ENCODE data around the gene PRDM1.

Gene PRDM1

DNA sequence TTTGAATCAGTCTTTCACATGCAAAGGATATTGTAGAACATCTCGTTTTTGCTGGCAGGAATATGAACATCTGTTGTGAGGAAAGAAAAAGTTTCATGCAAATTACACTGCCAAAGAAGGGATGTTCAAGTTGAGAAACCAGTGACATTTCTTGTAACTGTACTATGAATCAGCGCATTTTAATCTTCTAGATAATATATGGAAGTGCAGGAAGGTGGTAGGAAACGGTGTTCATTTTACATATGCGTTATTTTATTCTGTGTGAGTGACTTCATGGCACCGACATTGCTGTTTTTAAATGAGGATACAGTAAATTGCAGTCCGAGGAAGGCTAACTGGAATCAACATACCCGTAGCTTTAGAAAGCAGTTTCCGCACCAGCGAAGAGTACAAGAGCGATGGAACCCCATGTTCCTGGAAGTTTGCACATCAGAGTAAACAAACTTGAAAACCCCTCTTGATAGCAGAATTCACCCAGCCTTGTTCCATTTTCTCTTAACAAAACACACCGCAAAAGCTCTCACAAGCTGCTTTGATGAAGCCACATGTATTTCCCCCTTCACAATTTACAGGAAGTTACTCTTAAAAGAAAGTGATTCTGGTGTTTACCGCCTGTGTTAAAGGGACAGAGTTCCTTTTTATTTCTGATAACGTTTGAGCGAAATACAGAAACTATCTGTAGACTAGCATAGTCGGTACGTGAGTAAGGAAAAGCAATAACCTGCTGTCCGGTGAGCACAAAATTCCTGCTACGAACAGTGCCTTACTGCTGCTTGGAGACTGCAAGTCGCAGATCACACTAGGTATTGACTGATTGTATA lies 11.5 kb downstream of the PRDM1 start:
- peak in 2 of 58 donors; percentile 16 to 27 for DNase-seq

DNA sequence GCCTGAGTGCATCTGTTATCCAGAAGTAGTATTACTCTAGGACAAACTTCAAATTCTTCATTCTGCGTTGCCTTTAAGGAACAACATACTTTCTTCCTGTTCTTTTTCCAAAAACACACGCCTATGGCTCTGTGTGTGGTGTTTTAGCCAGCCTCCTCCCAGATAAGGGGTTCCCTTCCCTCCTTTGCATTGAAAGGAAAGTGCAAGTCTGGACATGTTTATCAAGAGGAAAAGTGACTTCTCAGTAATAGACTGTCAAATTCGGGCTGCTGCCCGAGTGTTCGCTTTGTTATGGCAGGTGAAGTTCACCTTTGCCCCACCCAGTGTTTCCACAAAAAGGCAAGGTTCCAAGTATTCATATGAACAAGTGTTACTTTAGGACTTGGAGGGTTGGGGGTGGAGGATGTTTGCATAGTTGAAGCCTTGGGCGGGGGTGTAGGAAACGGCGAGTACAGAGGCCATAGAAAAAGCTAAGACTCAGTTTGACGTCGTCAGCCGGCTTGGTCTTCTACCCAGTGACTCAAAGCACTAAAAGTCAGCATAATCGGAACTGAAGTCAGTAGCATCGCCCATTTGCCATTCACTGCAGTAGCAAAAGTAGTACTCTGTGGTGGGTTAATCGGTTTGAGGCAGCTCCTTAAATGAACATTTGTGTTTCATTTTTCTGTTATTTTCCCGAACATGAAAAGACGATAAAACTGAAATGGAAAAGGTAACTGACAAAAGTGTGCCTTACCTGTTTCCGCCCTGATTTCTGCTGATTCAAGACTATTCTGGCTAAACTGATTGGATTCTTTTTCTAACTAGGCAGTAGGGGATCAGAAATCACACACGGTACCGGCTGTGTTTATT lies 12.5 kb downstream of the PRDM1 start:
- no peak for DNase-seq

DNA sequence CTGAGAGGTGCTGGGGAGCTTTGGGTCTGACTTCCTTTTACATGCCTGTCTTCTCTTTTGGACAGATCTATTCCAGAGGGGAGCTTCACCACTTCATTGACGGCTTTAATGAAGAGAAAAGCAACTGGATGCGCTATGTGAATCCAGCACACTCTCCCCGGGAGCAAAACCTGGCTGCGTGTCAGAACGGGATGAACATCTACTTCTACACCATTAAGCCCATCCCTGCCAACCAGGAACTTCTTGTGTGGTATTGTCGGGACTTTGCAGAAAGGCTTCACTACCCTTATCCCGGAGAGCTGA lies 13.1 kb downstream of the PRDM1 start:
- DNase-seq = no peak

DNA sequence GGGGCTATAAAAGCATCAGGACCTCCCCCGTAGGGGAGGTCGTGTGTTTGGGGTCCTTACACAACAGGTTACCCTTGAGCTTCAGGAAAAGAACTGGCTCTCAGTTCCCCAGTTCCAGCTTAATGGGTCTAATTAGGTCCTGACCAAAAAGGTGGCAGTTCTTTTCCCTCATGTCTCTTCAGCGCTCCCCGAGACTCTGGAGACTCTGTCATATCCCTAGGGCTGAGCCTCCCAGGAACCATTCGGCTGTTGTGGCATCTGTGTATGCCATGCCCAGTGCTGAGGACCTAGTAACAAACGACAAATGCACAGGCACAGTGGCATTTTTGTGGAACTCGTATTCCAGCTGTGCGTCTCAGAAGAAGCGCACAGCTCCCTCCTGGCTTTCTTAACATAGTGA lies 14.6 kb downstream of the PRDM1 start:
- no peak for DNase-seq

DNA sequence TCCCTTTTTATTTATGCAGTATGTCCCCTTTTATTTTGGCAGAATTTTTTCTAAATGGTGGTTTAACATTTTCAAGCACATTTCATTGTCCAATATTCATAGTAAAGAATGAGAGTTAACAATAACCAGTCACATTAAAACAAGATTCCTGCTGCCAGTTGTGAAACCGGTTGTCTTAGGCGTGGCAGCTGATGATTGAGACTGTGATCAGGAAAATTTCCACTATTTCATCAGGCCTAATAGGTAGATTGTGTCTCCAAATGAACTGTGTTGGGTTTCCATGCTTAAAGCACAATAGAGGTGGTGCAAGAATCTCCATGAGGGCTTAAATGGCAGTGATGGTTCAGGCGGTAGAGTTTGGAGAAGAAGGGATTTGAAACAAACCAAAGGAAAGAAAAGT lies 15.3 kb downstream of the PRDM1 start:
- no peak for DNase-seq

DNA sequence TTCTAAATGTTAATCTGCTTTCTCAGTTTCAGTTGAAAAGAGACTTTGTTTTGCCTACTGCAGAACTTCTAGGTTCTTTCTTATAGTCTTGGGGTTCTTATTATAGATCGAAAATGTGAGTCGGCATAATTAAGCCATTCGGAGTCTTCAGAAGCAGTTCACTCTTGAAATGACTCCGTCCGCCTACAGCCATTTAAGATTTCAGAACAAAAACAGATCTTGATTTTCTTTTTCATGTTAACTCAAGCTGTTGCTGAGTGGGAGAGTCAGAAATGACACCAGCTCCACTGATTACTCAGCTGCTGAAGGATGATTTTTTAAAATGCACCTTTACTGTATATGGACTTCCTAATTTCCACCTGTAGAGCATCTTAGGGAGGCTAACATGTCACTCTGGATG lies 15.9 kb downstream of the PRDM1 start:
- DNase-seq = peak in 1 of 58 donors; percentile 46

DNA sequence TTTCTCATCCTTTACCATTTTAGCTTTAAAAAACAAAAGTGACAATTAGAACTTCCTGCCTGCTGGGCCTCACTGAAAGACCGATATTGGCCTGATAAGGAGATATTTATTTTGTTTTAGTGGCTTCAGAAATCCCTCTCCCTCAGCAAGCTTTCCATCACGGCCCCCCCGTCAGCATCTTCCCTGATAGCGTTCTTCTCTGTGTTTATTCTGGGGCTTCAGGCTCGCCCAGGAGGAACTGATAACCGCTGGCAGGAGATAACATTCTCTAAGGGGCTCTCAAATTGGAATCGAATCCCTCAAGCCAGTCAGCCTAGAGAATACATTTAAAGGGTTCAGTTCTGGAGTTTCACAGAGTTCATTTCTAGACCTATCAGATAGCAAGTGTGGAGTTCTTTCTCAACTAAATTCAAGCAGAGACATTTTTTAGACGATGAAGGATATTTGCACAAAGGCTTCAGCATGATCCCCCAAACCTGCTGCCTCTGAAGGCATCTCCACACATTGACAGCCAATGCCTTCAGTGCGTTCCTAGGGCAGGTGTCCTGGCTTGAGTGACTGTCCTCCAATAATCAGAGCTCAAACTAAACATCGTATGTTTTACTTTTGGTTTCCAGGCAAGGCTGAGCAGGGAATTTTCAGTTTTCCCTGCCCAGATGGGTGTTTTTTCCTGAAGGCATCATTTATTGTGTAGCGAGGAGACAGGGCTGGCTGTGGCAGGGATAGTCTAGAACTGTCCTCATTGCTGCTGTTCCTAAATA lies 17.0 kb downstream of the PRDM1 start:
- no peak for DNase-seq

DNA sequence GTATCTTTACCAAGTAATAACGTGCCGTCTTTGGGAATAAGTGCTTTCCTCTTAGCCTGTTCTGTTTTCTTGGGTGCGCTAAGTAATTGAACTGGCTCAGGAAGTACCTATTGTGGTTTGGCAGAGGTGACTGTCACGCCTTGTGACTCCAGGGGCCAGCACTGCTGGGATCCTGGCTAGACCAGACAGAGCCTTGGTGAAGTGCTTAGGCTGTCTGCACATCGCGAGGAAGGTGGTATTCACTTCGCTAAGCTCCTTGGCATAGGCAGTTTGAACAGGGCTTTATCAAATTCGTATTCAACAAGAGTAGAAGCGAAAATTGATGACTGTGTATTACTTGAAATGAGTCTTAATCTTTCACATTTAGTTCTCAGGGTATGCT lies 17.6 kb downstream of the PRDM1 start:
- DNase-seq = no peak

DNA sequence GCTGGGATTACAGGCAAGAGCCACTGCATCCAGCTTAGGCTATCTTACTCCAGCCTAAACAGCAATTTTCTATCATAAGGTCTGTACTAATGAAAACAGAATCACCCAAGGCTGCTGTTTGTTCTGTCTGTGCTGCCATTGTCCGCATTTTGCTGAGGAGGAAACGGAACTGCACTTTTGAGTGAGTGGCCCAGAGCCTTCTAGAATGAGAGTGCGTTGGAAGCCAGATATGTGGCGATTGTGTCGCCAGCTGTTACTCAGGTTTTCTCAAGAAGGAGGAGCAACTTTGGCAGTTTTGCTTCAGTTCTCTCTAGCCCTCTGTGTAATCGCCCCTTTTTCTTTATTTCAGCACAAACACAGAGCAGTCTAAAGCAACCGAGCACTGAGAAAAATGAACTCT lies 18.3 kb downstream of the PRDM1 start:
- DNase-seq = no peak

DNA sequence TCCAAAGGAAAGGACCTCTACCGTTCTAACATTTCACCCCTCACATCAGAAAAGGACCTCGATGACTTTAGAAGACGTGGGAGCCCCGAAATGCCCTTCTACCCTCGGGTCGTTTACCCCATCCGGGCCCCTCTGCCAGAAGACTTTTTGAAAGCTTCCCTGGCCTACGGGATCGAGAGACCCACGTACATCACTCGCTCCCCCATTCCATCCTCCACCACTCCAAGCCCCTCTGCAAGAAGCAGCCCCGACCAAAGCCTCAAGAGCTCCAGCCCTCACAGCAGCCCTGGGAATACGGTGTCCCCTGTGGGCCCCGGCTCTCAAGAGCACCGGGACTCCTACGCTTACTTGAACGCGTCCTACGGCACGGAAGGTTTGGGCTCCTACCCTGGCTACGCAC lies 18.8 kb downstream of the PRDM1 start:
- DNase-seq = no peak

DNA sequence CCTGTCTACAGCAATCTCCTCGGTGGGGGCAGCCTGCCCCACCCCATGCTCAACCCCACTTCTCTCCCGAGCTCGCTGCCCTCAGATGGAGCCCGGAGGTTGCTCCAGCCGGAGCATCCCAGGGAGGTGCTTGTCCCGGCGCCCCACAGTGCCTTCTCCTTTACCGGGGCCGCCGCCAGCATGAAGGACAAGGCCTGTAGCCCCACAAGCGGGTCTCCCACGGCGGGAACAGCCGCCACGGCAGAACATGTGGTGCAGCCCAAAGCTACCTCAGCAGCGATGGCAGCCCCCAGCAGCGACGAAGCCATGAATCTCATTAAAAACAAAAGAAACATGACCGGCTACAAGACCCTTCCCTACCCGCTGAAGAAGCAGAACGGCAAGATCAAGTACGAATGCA lies 19.4 kb downstream of the PRDM1 start:
- no peak for DNase-seq

DNA sequence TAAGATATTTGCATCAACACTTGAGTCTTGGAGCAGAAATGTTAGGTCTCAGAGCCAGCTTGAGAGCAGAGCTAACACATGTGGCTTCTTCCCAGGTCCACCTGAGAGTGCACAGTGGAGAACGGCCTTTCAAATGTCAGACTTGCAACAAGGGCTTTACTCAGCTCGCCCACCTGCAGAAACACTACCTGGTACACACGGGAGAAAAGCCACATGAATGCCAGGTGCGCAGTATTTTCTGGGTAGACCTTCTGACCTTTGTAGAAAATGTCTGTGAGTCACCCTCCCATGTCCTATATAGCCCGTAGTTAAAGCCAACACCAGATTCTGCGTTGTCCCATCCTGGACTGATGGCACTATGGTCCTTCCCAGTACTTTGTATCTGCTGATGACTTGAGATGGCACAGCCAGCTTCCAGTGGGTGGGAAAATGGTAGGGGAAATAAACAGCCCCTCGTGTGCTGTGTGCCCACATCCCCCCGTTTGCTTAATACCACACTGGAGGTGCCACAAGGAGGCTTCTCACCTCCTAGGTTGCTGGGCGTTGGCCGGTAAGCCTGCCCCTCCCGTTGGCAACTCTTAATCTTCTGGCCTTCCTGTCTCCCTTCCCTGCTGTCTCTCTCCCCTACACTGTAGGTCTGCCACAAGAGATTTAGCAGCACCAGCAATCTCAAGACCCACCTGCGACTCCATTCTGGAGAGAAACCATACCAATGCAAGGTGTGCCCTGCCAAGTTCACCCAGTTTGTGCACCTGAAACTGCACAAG lies 20.3 kb downstream of the PRDM1 start:
- no peak for DNase-seq

DNA sequence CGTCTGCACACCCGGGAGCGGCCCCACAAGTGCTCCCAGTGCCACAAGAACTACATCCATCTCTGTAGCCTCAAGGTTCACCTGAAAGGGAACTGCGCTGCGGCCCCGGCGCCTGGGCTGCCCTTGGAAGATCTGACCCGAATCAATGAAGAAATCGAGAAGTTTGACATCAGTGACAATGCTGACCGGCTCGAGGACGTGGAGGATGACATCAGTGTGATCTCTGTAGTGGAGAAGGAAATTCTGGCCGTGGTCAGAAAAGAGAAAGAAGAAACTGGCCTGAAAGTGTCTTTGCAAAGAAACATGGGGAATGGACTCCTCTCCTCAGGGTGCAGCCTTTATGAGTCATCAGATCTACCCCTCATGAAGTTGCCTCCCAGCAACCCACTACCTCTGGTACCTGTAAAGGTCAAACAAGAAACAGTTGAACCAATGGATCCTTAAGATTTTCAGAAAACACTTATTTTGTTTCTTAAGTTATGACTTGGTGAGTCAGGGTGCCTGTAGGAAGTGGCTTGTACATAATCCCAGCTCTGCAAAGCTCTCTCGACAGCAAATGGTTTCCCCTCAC lies 21.0 kb downstream of the PRDM1 start:
- no peak for DNase-seq

DNA sequence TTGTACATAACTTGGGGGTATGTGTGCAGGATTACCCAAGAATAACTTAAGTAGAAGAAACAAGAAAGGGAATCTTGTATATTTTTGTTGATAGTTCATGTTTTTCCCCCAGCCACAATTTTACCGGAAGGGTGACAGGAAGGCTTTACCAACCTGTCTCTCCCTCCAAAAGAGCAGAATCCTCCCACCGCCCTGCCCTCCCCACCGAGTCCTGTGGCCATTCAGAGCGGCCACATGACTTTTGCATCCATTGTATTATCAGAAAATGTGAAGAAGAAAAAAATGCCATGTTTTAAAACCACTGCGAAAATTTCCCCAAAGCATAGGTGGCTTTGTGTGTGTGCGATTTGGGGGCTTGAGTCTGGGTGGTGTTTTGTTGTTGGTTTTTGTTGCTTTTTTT lies 22.0 kb downstream of the PRDM1 start:
- DNase-seq = no peak

DNA sequence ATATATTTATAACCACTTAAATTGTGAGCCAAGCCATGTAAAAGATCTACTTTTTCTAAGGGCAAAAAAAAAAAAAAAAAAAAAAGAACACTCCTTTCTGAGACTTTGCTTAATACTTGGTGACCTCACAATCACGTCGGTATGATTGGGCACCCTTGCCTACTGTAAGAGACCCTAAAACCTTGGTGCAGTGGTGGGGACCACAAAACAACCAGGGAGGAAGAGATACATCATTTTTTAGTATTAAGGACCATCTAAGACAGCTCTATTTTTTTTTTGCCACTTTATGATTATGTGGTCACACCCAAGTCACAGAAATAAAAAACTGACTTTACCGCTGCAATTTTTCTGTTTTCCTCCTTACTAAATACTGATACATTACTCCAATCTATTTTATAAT lies 22.9 kb downstream of the PRDM1 start:
- no peak for DNase-seq

DNA sequence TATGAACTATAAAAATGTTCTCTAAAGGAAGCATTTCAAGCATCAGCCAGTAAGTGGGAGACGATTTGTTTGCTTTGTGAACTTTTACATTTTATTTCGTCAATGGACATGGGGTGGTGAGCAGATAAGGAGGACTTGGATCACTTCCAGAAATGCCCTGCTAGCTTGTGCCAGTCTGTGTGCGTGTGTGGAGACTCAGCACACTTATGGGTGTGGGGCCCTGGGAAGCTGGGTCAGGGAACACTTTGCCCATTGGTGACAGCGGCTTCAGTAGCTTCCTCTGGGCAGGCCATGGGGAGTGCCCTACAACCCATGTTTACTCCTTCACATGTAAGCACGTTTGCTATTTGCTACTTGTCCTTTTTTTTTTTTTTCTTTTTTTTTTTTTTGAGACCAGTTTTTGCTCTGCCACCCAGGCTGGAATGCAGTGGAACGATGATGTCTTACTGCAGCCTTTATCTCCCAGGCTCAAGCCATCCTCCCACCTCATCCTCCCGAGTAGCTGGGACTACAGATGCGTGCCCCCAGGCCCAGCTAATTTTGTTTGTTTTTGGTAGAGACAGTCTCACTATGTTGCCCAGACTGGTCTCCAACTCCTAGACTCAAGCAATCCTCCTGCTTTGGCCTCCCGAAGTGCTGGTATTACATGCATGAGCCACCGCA lies 24.2 kb downstream of the PRDM1 start:
- no peak for DNase-seq

DNA sequence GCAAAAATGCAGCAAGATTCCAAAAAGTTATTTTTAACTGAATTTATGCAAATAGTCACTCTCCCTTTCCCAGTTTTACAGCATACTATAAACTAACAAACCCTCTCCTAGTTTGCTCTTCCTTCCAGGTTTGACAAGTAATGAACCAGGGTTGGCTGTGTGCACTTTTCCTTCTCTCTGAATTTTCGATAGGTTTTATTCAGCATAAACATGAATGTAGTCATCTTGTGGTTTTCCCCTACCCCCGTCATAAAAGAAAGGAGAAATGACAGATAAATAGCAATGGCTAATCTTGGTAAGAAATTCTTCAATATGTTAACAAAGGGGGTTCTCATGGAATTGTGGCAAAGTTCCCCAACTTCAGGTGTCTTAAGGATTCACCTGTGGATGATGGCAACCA lies 26.3 kb downstream of the PRDM1 start:
- no peak for DNase-seq

DNA sequence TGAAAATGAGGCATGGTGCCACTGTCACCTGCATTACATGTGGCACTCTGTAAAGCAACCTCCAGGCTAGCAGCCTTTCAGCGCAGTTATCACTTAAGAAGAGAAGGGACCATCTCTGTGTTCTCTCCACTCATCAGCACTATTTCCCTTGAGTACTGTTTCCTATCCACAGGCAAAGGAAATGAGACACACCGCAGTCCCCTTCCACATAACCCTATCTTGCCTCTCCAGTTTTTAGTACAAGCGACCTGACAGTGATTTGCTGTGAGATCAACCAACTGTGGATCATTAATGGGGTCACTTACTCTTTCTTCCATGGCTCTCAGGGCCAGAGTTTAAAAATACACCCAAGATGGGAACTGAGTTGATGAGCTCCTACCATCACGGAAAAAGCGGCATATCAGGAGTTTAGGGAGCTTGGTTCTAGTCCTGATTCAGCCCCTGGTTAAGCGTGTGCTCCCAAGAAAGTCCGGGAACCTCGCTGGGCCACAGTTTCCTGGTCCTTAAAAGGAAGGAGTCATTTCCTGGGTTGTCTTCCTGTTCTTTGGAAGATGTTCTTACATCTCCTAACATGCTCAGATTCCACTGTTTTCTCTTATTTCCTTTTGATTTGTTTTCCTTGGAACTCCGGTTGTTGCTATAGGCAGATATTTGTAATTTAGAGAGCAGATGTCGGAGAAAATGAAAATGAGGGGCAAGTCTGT lies 27.3 kb downstream of the PRDM1 start:
- DNase-seq = no peak

DNA sequence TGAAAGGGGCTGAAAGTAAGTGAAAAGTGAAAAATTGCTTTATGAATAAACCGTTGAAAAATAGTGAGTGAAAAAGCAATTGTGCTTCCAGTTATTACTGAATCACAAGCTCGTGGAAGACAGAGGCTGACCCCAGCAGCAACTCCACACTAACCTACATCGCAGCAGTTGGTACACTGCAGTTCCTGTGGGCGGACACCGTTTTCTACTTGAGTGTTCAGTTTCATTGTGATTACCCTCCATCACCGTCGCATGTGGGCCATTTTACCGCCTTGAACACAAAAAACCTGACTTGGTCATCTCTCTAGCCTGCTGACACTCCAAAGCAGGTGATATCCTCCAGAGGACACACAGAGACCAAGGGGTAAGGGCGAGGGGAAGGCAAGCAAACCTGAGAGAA lies 28.4 kb downstream of the PRDM1 start:
- no peak for DNase-seq

DNA sequence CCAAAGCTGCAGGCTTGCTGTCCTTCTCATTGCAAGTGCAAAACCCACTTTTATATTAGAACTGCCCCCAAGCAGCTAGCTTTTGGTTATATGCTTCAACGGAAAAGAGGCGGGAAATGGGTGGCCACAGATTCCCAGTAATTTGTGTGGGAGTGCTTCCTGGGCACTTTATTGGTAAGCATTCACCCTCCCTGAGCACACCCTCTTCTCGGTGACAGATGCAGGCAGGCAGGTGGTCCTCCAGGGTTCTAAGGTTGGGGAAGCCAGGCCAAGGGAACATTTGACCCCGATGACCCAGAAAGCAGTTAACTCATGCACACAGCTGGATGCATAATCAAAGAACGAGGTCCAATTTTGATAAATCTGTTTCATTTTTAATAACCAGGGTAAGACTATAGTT lies 29.1 kb downstream of the PRDM1 start:
- no peak for DNase-seq

All from anterior cingulate cortex (tissue), 58 donors.